ENCODE measurements around the gene STX17.

STX17 gene

GRCh38 chr9:99860266-99860665, 46.2 kb upstream of the STX17 start:
- TF ChIP-seq CTCF (IDR thresholded peaks at IDR 0.05; ENCODE audit: insufficient read depth, low read length), result no peak
- TF ChIP-seq POLR2AphosphoS5 (IDR thresholded peaks at IDR 0.05; ENCODE audit: low read depth), result no peak
- no peak for TF ChIP-seq GABPA (IDR thresholded peaks at IDR 0.05; ENCODE audit: low read depth)
- TF ChIP-seq SPI1 (IDR thresholded peaks at IDR 0.05; ENCODE audit: borderline replicate concordance, low read depth), result no peak
- no peak for TF ChIP-seq REST (IDR thresholded peaks at IDR 0.05; ENCODE audit: insufficient replicate concordance, low read depth)
- Histone ChIP-seq H3K27me3 (ENCODE audit: insufficient read depth, poor library complexity, severe bottlenecking) (no peaks in the 10 kb centered on the region), H3K27ac (replicated peaks) (no peak overlapping the region), H3K4me3 (replicated peaks; ENCODE audit: insufficient read depth, low read length) (no peak overlapping the region)
- DNase-seq (ENCODE audit: low read depth in 1 of 2, low spot score in 1 of 2), result no peak

- no peak for TF ChIP-seq SPI1 (IDR thresholded peaks at IDR 0.05; ENCODE audit: borderline replicate concordance, low read depth)
- TF ChIP-seq POLR2AphosphoS5 (IDR thresholded peaks at IDR 0.05; ENCODE audit: low read depth), result no peak
- TF ChIP-seq GABPA (IDR thresholded peaks at IDR 0.05; ENCODE audit: low read depth), result no peak
- TF ChIP-seq REST (IDR thresholded peaks at IDR 0.05; ENCODE audit: insufficient replicate concordance, low read depth), result no peak
- no peak for TF ChIP-seq CTCF (IDR thresholded peaks at IDR 0.05; ENCODE audit: insufficient read depth, low read length)
These were observed 42.5 kb upstream of the STX17 start for GRCh38 chr9:99863955-99864354.

GRCh38 chr9:99866398-99866797, 40.1 kb upstream of the STX17 start:
- no peaks in the 10 kb centered on the region for H3K27me3 ChIP-seq (ENCODE audit: insufficient read depth, poor library complexity, severe bottlenecking)
- DNase-seq (ENCODE audit: low read depth in 1 of 2, low spot score in 1 of 2), result no peak
- H3K27ac ChIP-seq (replicated peaks), result no peak overlapping the region
- no peak overlapping the region for H3K4me3 ChIP-seq (replicated peaks; ENCODE audit: insufficient read depth, low read length)
- no peak for TF ChIP-seq POLR2AphosphoS5 (IDR thresholded peaks at IDR 0.05; ENCODE audit: low read depth)
- no peak for TF ChIP-seq CTCF (IDR thresholded peaks at IDR 0.05; ENCODE audit: insufficient read depth, low read length)
- no peak for TF ChIP-seq SPI1 (IDR thresholded peaks at IDR 0.05; ENCODE audit: borderline replicate concordance, low read depth)
- no peak for TF ChIP-seq REST (IDR thresholded peaks at IDR 0.05; ENCODE audit: insufficient replicate concordance, low read depth)
- TF ChIP-seq GABPA (IDR thresholded peaks at IDR 0.05; ENCODE audit: low read depth), result no peak

More at GRCh38 chr9:99863955-99864354, 42.5 kb upstream of the STX17 start:
- Histone ChIP-seq H3K27ac (replicated peaks) (no peak overlapping the region), H3K27me3 (ENCODE audit: insufficient read depth, poor library complexity, severe bottlenecking) (no peaks in the 10 kb centered on the region), H3K4me3 (replicated peaks; ENCODE audit: insufficient read depth, low read length) (no peak overlapping the region)
- no peak for DNase-seq (ENCODE audit: low read depth in 1 of 2, low spot score in 1 of 2)
